PC-3 (cell line): ENCODE data around the gene TGM2. TPM values are rescaled to one million over a fixed set of nuclear protein-coding genes. Genes with fewer than 3 reads are reported as not detected.
A peak's percentile ranks its signal among the peaks of the same experiment; 100 is the strongest.

Source experiments
- ATAC-seq: fragments of 200-7000 bp; cut with Tn5 transposase; 2 replicates; pipeline ENCODE4 v1.9.1; 2020; ENCODE audit warnings: mild to moderate bottlenecking, moderate library complexity
- BruUV-seq: library from RNA; stranded (reverse); fragments of 400-500 nt; replicated peaks from 2 replicates; lab custom pipeline; 2021; lab: Mats Ljungman, UMichigan
- CTCF ChIA-PET: fragments of 300-600 bp; sonication (Branson Sonifier 250); formaldehyde crosslinking; loops from one replicate; lab custom pipeline; 2022; ENCODE audit warnings: antibody characterized with exemption; lab: Charles Lee
- POLR2A ChIA-PET: fragments of 300-600 bp; sonication (Branson Sonifier 250); formaldehyde crosslinking; loops from one replicate; lab custom pipeline; 2022; ENCODE audit warnings: antibody characterized with exemption; ENCODE audit not compliant: unreplicated experiment; lab: Charles Lee
- DNase-seq: peaks from one replicate; pipeline ENCODE4 v3.0.0-alpha.2; 2015
- H2AFZ ChIP-seq: fragments of 300-600 bp; sonication (generic); 2 replicates; pipeline ENCODE4 v1.6.0; 2016; ENCODE audit warnings: antibody characterized with exemption, low read length
- H3F3A ChIP-seq: fragments of 300-600 bp; sonication (generic); one replicate; pipeline ENCODE4 v1.6.0; 2017; ENCODE audit warnings: antibody characterized with exemption, low read length, control low read depth, mild to moderate bottlenecking; ENCODE audit not compliant: unreplicated experiment
- H3K27ac ChIP-seq: fragments of 300-600 bp; sonication (generic); 2 replicates; pipeline ENCODE4 v1.5.1; 2016; ENCODE audit warnings: mild to moderate bottlenecking, low read length
- H3K27me3 ChIP-seq: fragments of 300-600 bp; sonication (generic); 2 replicates; pipeline ENCODE4 v1.6.1; 2016; ENCODE audit warnings: low read length, mixed read lengths
- H3K36me3 ChIP-seq: fragments of 300-600 bp; sonication (generic); 2 replicates; pipeline ENCODE4 v1.6.1; 2016; ENCODE audit warnings: low read depth, mixed run types, low read length, mixed read lengths
- H3K4me1 ChIP-seq: fragments of 300-600 bp; sonication (generic); 2 replicates; pipeline ENCODE4 v1.5.1; 2016; ENCODE audit warnings: low read length; ENCODE audit not compliant: insufficient read depth
- H3K4me2 ChIP-seq: fragments of 300-600 bp; sonication (generic); 2 replicates; pipeline ENCODE4 v1.6.0; 2016; ENCODE audit warnings: low read length
- H3K4me3 ChIP-seq: fragments of 300-600 bp; sonication (generic); 2 replicates; pipeline ENCODE4 v1.5.1; 2016; ENCODE audit warnings: mild to moderate bottlenecking, low read length, mixed read lengths
- H3K79me2 ChIP-seq: fragments of 300-600 bp; sonication (generic); 2 replicates; pipeline ENCODE4 v1.6.1; 2017; ENCODE audit warnings: low read length, mixed read lengths
- H3K9ac ChIP-seq: fragments of 300-600 bp; sonication (generic); 2 replicates; pipeline ENCODE4 v1.6.0; 2016; ENCODE audit warnings: mild to moderate bottlenecking, low read length
- H3K9me2 ChIP-seq: fragments of 300-600 bp; sonication (generic); replicated peaks from 2 replicates; pipeline ENCODE4 v1.6.1; 2016; ENCODE audit warnings: mixed run types, low read length, mixed read lengths
- H3K9me3 ChIP-seq: fragments of 300-600 bp; sonication (generic); 2 replicates; pipeline ENCODE4 v1.6.1; 2016; ENCODE audit warnings: low read length, mixed read lengths
- H4K20me1 ChIP-seq: fragments of 300-600 bp; sonication (generic); 2 replicates; pipeline ENCODE4 v1.6.1; 2016; ENCODE audit warnings: low read length, mixed read lengths
- EZH2 ChIP-seq: fragments of 300-600 bp; sonication (generic); IDR thresholded peaks from one replicate; pipeline ENCODE4 v1.6.1; 2017; ENCODE audit warnings: antibody characterized with exemption, mild to moderate bottlenecking, low read length; ENCODE audit not compliant: unreplicated experiment
- EZH2phosphoT487 ChIP-seq: fragments of 300-600 bp; sonication (generic); IDR thresholded peaks from 2 replicates; pipeline ENCODE4 v1.6.1; 2018; ENCODE audit warnings: mild to moderate bottlenecking, antibody characterized with exemption, low read length, borderline replicate concordance
- intact Hi-C: fragments of 100-400 bp; cut with micrococcal nuclease; formaldehyde crosslinking; loops from 2 replicates; pipeline ENCODE4 v1.9.0; 2023
- total RNA-seq: library from RNA; depleted of rRNA; stranded (reverse); fragments of >200 nt; gene quantifications from 2 replicates; pipeline ENCODE4 v1.2.3, GENCODE V29; 2014
- TF ChIP-seq, protein P1 (sequence below): fragments of 300-600 bp; sonication (generic); conservative IDR thresholded peaks from 2 replicates; pipeline ENCODE4 v1.5.1; 2017; ENCODE audit warnings: antibody characterized with exemption, low read depth, mild to moderate bottlenecking, low read length

Gene TGM2
- total RNA-seq, 1 experiment from 2014 or later, result 583 TPM

- Histone ChIP-seq H3K4me2 (0 out of 2 replicates have a peak overlapping the region, but pooled peaks have one; percentile 47), H3K9me3 (no peaks in the 10 kb centered on the region), H4K20me1 (no peaks in the 10 kb centered on the region), H3K79me2 (no peaks in the 10 kb centered on the region), H3K9ac (no peak overlapping the region), H3K4me3 (no peak overlapping the region), H3K27me3 (no peaks in the 10 kb centered on the region), H3K36me3 (peaks cover 63% of the 10 kb centered on the region), H3F3A (peaks cover 6% of the 10 kb centered on the region), H2AFZ (no peak overlapping the region), H3K9me2 (no peaks in the 10 kb centered on the region), H3K4me1 (peaks cover 35% of the 10 kb centered on the region), H3K27ac (peak overlapping the region; percentile 73)
- ATAC-seq (no peak), DNase-seq (no peak)
- intact Hi-C loops, result loop anchor here (1.0 kb wide), 1 partner anchor 17 kb away; no protein-coding TSS in a partner anchor
- CTCF ChIA-PET, result no interaction called here
- POLR2A ChIA-PET, result interaction anchor here (0.6 kb wide), 1 partner anchor 239 kb away, joined by 4 read pairs; no protein-coding TSS in a partner anchor
- no TSS peak for BruUV-seq
- TF ChIP-seq EZH2 (no peak), EZH2phosphoT487 (no peak)
- TF ChIP-seq, protein P1, sequence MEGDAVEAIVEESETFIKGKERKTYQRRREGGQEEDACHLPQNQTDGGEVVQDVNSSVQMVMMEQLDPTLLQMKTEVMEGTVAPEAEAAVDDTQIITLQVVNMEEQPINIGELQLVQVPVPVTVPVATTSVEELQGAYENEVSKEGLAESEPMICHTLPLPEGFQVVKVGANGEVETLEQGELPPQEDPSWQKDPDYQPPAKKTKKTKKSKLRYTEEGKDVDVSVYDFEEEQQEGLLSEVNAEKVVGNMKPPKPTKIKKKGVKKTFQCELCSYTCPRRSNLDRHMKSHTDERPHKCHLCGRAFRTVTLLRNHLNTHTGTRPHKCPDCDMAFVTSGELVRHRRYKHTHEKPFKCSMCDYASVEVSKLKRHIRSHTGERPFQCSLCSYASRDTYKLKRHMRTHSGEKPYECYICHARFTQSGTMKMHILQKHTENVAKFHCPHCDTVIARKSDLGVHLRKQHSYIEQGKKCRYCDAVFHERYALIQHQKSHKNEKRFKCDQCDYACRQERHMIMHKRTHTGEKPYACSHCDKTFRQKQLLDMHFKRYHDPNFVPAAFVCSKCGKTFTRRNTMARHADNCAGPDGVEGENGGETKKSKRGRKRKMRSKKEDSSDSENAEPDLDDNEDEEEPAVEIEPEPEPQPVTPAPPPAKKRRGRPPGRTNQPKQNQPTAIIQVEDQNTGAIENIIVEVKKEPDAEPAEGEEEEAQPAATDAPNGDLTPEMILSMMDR, result no peak
Observed at GRCh38 chr20:38133680-38134426, 31.2 kb downstream of the TGM2 start.

- DNase-seq (no peak), ATAC-seq (no peak)
- CTCF ChIA-PET, result no interaction called here
- no peaks in the 10 kb centered on the region for H3K9me2 ChIP-seq
- H3K27me3 ChIP-seq, result no peaks in the 10 kb centered on the region
- no peak for TF ChIP-seq EZH2phosphoT487
- no peak overlapping the region for H3K27ac ChIP-seq
- no peak overlapping the region for H3K4me3 ChIP-seq
- H3K4me2 ChIP-seq, result no peak overlapping the region
- peaks cover 37% of the 10 kb centered on the region for H3K4me1 ChIP-seq
- no peak overlapping the region for H2AFZ ChIP-seq
- H3K9ac ChIP-seq, result no peak overlapping the region
- H3F3A ChIP-seq, result peaks cover 11% of the 10 kb centered on the region
- H3K79me2 ChIP-seq, result no peaks in the 10 kb centered on the region
- intact Hi-C loops, result no loop called here
- no peaks in the 10 kb centered on the region for H3K9me3 ChIP-seq
- H4K20me1 ChIP-seq, result no peaks in the 10 kb centered on the region
- no TSS peak for BruUV-seq
- peaks cover 55% of the 10 kb centered on the region for H3K36me3 ChIP-seq
- POLR2A ChIA-PET, result no interaction called here
Observed at GRCh38 chr20:38132910-38133501, 32.1 kb downstream of the TGM2 start.

GRCh38 chr20:38132156-38132909 lies 32.7 kb downstream of the TGM2 start:
- Histone ChIP-seq H3K4me2 (no peak overlapping the region), H3K27ac (no peak overlapping the region), H3F3A (peaks cover 13% of the 10 kb centered on the region), H3K9me3 (no peaks in the 10 kb centered on the region), H3K9me2 (no peaks in the 10 kb centered on the region), H3K4me1 (peaks cover 43% of the 10 kb centered on the region), H4K20me1 (no peaks in the 10 kb centered on the region), H3K27me3 (no peaks in the 10 kb centered on the region), H3K36me3 (peaks cover 49% of the 10 kb centered on the region), H2AFZ (no peak overlapping the region), H3K79me2 (no peaks in the 10 kb centered on the region), H3K9ac (no peak overlapping the region), H3K4me3 (no peak overlapping the region)
- intact Hi-C loops, result no loop called here
- TF ChIP-seq EZH2, result no peak
- no peak for TF ChIP-seq EZH2phosphoT487
- TF ChIP-seq, protein P1, result no peak
- CTCF ChIA-PET, result no interaction called here
- no peak for DNase-seq
- BruUV-seq, result no TSS peak
- POLR2A ChIA-PET, result no interaction called here
- ATAC-seq, result no peak
